SIG-M5 treated with dmso at 0.1 percent for 504 hours (cell line): ENCODE results near the gene AHNAK.
"Not testable (repeated sequence)": the region's sequence is repeated elsewhere in the genome, so short reads cannot be mapped to it uniquely, and the experiment has no call there.

Experiments
- DNase-seq: peaks from one replicate; lab custom pipeline; 2025; ENCODE audit not compliant: unreplicated experiment; lab: John Stamatoyannopoulos, UW

AHNAK gene

DNA sequence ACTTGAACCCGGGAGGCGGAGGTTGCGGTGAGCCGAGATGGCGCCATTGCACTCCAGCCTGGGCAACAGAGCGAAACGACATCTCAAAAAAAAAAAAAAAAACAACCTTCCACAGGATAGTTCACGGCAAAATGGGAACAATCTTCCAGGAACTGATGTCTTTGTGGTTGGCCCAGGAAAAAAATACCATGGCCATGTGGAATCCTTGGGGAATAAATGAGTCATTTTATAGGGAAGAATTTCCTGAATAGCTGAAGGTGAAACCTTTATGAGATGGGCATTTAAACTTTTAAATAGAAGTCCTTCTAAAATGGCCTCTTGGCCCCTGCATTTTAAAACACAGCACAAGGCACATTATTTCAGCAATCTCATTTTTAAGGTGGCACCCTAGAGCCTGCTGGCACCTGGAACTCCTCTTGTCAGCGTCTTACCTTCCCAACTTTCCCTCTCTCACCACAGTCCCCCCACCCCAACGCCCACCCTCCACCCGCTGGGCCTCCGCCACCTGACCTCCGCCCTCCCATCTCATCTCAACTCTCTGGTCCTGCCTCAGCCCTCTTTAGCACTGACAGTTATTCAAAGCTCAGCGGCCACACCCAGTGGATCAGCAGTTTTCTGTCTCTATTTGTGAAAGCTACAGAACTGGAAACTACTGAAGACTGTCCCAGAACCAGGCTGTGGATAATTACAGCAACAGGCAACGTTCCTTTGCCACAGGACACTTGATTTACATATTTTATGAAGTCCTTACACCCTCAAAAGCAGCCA is 84.7 kb downstream of the AHNAK start:
- no peak for DNase-seq

GRCh38 chr11:62459080-62459479 is 87.5 kb downstream of the AHNAK start:
- no peak for DNase-seq

- DNase-seq, result no peak
Observed at GRCh38 chr11:62458212-62459002, 88.2 kb downstream of the AHNAK start.

DNA sequence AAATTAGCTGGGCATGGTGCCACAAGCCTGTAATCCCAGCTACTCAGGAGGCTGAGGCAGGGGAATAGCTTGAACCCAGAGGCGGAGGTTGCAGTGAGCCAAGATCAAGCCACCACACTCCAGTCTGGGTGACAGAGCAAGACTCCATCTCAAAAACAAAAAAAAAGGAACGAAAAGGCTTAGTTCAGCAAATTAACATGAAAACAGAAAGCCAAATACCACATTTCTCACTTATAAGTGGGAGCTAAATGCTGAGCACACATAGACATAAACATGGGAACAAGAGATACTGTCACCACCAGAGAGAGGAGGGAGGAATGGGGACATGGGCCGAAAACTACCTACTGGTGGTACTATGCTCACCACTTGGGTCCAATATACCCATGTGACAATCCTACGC is 89.1 kb downstream of the AHNAK start:
- DNase-seq, result no peak

- no peak for DNase-seq
Observed at GRCh38 chr11:62456630-62457029, 90.0 kb downstream of the AHNAK start.

DNA sequence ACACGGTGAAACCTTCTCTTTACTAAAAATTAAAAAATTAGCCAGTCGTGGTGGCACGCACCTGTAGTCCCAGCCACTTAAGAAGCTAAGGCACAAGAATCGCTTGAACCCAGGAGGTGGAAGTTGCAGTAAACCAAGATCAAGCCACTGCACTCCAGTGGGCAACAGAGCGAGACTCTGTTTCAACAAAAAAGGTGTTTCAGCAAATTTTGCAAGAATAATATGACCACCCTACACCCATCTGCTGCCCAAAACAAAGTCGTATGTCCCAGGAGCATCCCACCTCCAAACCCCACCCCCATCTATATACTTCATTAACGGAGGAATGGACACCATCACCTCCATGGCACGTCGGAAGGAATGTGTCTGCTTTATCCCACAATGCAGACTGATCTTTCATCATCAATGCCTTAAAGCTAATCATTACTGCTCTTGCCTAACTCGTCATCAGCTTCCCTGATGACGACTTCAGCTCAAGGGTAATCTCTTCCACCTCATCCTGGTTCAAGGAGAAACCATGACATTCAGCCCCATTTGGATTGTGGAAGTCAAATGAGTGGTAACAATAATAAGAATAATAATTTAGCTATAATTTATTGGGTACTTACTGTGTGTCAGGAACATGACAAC is 93.7 kb downstream of the AHNAK start:
- no peak for DNase-seq

DNA sequence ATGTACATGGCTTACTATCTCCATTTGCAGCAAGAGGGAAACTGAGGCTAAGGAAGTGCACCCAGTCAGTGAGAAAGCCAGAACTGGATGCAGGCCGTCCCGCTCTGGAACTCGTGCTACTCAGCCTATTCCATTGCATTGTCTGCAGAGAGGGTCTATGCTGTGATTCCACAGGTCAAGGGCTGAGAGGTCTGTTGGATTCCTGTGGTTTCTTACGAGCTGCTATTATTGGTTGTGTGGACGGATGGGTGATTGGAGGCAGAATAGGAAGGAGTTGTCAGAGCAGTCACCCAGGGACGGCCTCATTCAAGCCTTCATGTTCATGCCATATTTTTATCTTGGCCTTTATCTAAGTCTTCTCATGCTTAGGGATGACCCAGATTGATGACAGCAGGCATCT is 94.3 kb downstream of the AHNAK start:
- no peak for DNase-seq

DNA sequence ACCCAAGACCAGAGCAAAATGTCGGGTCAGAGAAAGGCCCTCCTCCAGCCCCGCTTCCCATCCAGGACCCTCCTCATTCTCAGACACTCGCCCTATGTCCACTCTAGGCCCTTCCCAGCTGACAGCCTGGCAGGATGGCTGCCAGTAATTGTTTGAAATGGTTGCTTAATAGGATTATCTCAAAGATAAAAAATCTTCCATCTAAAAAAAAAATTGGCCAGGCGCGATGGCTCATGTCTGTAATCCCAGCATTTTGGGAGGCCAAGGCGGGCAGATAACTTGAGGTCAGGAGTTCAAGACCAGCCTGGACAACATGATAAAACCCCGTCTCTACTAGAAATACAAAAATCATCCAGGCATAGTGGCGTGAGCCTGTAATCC is 95.4 kb downstream of the AHNAK start:
- DNase-seq, result no peak

- DNase-seq, result no peak
Observed at GRCh38 chr11:62450543-62451240, 95.9 kb downstream of the AHNAK start.

DNA sequence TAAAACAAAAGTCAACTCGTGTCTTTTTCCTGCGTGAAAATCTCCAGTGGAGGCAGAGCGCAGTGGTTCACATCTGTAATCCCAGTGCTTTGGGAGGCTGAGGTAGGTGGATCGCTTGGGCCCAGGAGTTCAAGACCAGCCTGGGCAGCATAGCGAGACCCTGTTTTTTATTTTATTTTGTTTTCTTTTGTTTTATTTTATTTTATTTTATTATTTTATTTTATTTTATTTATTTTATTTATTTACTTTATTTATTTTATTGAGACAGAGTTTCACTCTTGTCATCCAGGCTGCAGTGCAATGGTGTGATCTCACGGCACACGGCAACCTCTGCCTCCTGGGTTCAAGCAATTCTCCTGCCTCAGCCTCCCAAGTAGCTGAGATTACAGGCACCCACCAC is 96.7 kb downstream of the AHNAK start:
- not testable (repeated sequence) for DNase-seq

- no peak for DNase-seq
Observed at GRCh38 chr11:62449451-62449851, 97.2 kb downstream of the AHNAK start.

DNA sequence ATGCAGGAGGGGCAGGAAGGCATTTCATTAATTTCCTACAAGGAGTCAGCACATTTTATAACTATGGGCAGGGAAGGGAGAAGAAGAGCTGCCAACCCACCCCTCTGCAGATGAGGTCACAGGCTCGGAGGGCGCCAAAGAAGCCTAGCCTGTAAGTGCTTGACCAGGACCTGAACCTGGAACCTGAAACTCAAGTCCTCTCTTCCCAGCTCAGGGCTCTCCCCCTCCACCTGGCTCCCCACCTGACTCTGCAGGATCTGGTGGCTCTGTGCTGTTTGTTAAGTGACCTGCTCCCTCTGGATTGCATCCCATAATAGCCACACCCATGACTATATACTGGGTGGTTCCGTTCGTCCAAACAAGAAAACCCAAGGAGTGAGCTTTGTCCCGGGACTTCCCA is 100.5 kb downstream of the AHNAK start:
- no peak for DNase-seq

DNA sequence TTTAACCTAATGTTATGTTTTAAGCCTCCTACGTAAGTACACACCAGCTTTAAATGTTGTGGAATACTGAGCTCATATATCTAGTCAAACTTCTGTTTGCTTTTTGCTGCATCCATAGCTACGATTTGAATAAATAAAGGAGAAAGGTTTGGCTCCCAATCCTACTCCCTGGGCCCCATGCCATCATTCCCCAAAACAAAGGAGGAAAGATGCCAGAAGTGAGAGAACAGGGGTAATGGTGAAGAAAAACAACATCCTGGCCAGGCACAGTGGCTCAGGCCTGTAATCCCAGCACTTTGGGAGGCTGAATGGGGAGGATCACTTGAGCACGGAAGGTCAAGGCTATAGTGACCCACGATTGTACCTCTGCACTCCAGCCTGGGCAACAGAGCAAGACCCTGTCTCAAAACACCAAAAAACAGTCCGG is 101.3 kb downstream of the AHNAK start:
- no peak for DNase-seq

- DNase-seq, result no peak
Observed at GRCh38 chr11:62444835-62445234, 101.8 kb downstream of the AHNAK start.

GRCh38 chr11:62444236-62444833 is 102.3 kb downstream of the AHNAK start:
- DNase-seq, result peak; percentile 78

DNA sequence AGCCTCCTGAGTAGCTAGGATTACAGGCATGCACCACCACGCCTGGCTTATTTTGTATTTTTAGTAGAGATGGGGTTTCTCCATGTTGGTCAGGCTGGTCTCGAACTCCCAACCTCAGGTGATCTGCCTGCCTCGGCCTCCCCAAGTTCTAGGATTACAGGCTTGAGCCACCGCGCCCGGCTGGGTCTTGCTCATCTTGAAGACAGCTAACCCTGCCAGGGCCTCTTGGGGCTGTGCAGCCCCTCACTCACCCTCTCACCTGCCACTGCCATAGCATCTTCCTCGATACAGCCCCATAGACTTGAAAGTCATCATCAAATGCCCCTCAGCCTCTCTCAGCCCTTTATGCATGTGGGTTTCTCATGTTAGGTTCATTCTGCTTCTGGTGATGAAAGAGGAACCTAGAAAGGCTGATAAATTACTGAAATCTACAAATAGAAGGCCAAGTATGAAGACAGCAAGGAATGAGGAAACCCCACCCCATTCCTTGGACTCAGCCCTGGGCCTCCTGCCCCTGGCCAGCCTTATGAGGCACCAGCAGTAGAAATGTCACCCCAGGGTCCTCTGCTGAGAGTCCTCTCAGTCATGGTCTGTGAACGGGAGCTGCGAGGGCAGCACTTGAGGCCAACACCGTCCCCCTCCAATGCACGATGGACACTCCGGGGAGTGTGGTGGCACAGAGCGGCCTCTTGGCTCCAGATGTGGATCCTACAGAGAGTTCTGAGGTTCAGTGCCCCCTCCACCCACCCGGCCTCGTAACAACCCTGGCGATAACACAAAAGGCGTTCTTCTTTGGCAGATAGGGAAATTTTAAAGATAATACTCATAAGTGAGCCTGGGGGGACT is 103.0 kb downstream of the AHNAK start:
- peak; percentile 86 for DNase-seq

DNA sequence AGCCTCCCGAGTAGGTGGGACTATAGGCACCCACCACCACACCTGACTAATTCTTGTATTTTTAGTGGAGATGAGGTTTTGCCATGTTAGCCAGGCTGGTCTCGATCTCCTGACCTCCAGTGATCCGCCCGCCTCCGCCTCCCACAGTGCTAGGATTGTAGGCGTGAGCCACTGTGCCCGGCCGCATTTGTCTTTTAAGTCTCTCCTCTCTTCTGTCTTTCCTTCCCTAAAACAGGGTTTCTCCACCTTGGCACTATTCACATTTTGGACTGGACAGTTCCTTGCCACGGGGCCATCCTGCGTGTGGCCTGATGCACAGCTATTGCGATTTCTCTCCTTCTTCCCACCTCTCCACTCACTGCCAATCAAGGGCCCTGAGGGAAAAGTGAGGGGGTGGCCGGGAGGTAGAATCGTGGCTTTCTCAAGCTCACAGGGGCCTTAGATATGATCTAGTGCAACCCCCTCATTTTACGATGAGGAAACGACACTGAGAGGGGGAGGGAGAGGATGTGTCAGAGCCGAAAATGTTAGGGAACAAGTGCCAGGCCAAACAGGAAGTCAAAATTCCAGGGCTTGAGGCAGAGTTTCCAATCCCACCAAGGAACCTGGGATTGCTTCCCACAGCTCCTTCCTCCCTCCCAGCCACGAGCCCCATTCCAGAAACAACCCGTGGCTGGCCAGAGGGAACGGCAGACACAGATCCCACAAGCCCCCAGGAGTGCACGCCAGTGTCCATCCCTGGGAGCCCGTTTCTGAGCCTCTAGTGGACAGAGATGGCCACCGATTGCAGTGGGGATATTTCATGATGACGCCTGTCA is 106.6 kb downstream of the AHNAK start:
- peak; percentile 18 for DNase-seq

- no peak for DNase-seq
Observed at GRCh38 chr11:62438641-62439040, 108.0 kb downstream of the AHNAK start.

GRCh38 chr11:62437616-62438015 is 109.0 kb downstream of the AHNAK start:
- no peak for DNase-seq
